ENCODE measurements around the gene KCND2. TPM values are rescaled to one million over a fixed set of nuclear protein-coding genes. Genes with fewer than 3 reads are reported as not detected.

KCND2 gene
- total RNA-seq, 2 experiments from 2014 or later, result not detected

GRCh38 chr7:120639884-120640283 is 366.9 kb downstream of the KCND2 start:
- DNase-seq (no peak), ATAC-seq (no peak)
- ChIA-PET CTCF (no interaction called here), POLR2A (no interaction called here)
- Mint-ChIP-seq H3K27me3 (no peaks in the 10 kb centered on the region), H3K36me3 (ENCODE audit: low read depth) (no peaks in the 10 kb centered on the region), H3K4me1 (ENCODE audit: low read depth) (no peaks in the 10 kb centered on the region), H3K27ac (no peak overlapping the region), H3K4me3 (no peak overlapping the region), H3K9me3 (peaks cover 1% of the 10 kb centered on the region)
- TF ChIP-seq, protein P1, sequence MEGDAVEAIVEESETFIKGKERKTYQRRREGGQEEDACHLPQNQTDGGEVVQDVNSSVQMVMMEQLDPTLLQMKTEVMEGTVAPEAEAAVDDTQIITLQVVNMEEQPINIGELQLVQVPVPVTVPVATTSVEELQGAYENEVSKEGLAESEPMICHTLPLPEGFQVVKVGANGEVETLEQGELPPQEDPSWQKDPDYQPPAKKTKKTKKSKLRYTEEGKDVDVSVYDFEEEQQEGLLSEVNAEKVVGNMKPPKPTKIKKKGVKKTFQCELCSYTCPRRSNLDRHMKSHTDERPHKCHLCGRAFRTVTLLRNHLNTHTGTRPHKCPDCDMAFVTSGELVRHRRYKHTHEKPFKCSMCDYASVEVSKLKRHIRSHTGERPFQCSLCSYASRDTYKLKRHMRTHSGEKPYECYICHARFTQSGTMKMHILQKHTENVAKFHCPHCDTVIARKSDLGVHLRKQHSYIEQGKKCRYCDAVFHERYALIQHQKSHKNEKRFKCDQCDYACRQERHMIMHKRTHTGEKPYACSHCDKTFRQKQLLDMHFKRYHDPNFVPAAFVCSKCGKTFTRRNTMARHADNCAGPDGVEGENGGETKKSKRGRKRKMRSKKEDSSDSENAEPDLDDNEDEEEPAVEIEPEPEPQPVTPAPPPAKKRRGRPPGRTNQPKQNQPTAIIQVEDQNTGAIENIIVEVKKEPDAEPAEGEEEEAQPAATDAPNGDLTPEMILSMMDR (IDR thresholded peaks at IDR 0.05), result no peak
- intact Hi-C loops (cut with micrococcal nuclease), result no loop called here

DNA sequence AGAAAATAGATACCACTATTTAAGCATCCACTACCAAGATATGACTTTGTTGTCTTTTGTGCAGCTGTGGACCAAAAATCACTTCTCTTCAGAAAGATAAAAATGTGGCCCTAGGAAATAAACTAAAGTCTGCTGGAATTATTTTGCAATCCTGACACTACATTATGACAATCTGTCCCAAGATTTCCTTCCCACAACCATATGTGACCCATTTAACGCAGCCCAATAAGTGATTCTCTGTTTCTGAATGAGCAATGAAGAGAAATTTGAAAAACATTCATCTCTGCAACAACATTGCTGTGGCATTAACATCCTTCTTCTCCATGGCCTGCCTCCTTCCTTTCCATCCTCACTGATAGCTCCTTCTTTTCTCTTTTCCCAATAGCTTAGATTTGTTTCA is 373.0 kb downstream of the KCND2 start:
- ATAC-seq, result no peak
- intact Hi-C loops (cut with micrococcal nuclease), result no loop called here
- Mint-ChIP-seq H3K9me3 (no peaks in the 10 kb centered on the region), H3K4me3 (no peak overlapping the region), H3K27me3 (no peaks in the 10 kb centered on the region), H3K27ac (no peak overlapping the region), H3K4me1 (ENCODE audit: low read depth) (no peaks in the 10 kb centered on the region), H3K36me3 (ENCODE audit: low read depth) (no peaks in the 10 kb centered on the region)
- TF ChIP-seq, protein P1 (IDR thresholded peaks at IDR 0.05), result no peak
- POLR2A ChIA-PET, result no interaction called here
- CTCF ChIA-PET, result no interaction called here
- DNase-seq, result no peak

DNA sequence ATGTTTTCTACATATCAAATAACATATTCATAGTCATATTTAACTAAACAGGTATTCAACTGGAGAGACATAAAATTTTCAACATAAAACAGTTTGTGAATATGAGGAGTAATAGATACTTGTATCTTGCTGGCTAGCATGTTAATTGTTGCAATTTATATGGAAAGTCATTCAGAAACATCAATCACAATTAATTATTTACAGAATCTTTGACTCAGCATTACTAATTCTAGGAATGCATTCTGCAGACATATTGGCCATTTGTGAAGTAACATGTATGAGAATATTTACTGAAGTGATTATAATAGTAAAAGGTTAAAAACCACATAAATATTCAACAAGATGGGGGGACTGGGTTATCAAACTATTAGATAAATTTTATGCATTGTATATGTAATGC is 381.3 kb downstream of the KCND2 start:
- no peak overlapping the region for H3K4me3 Mint-ChIP-seq
- ATAC-seq (no peak), DNase-seq (no peak)
- ChIA-PET POLR2A (no interaction called here), CTCF (no interaction called here)
- intact Hi-C loops (cut with micrococcal nuclease), result no loop called here
- H3K4me1 Mint-ChIP-seq (ENCODE audit: low read depth), result no peaks in the 10 kb centered on the region
- TF ChIP-seq, protein P1 (IDR thresholded peaks at IDR 0.05), result no peak
- H3K9me3 Mint-ChIP-seq, result no peaks in the 10 kb centered on the region
- H3K36me3 Mint-ChIP-seq (ENCODE audit: low read depth), result no peaks in the 10 kb centered on the region
- H3K27ac Mint-ChIP-seq, result no peak overlapping the region
- no peaks in the 10 kb centered on the region for H3K27me3 Mint-ChIP-seq

- ChIA-PET CTCF (interaction anchor here (1.0 kb wide), 1 partner anchor 22 kb away, joined by 3 read pairs; no protein-coding TSS in a partner anchor), POLR2A (no interaction called here)
- Mint-ChIP-seq H3K36me3 (ENCODE audit: low read depth) (no peaks in the 10 kb centered on the region), H3K9me3 (no peaks in the 10 kb centered on the region), H3K4me3 (no peak overlapping the region), H3K27ac (no peak overlapping the region), H3K4me1 (ENCODE audit: low read depth) (no peaks in the 10 kb centered on the region), H3K27me3 (no peaks in the 10 kb centered on the region)
- DNase-seq, result no peak
- TF ChIP-seq, protein P1 (IDR thresholded peaks at IDR 0.05), result no peak
- intact Hi-C loops (cut with micrococcal nuclease), result no loop called here
- no peak for ATAC-seq
These were observed 385.5 kb downstream of the KCND2 start for GRCh38 chr7:120658516-120658915.

DNA sequence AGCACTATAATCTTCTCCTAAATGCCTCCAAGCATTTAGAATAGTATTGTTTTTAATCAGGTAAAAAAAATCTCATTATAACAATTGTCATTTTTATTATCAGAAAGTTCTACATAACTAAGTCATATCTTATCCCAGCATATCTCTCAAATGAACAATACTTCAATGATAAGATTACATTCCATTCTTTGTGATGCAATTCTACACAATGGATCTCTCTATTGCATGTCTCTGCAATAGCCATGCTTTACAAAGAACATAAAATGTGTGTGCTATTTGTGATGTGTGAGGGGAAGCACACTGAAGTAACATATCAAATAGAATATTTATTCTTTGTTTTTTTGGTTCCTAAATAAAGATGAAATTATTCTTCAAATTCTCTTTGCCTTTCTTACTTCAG is 389.3 kb downstream of the KCND2 start:
- Mint-ChIP-seq H3K36me3 (ENCODE audit: low read depth) (no peaks in the 10 kb centered on the region), H3K4me1 (ENCODE audit: low read depth) (no peaks in the 10 kb centered on the region), H3K27me3 (no peaks in the 10 kb centered on the region), H3K9me3 (peaks cover 2% of the 10 kb centered on the region), H3K4me3 (no peak overlapping the region), H3K27ac (no peak overlapping the region)
- DNase-seq, result no peak
- ATAC-seq, result no peak
- intact Hi-C loops (cut with micrococcal nuclease), result no loop called here
- CTCF ChIA-PET, result no interaction called here
- TF ChIP-seq, protein P1 (IDR thresholded peaks at IDR 0.05), result no peak
- POLR2A ChIA-PET, result no interaction called here

Measured in activated CD8-positive, alpha-beta T cell treated with anti-CD3 and anti-CD28 coated beads for 36 hours (primary cell).